ENCODE measurements around the gene PGAP1.

The PGAP1 gene

GRCh38 chr2:196962325-196962724 lies 35.8 kb upstream of the PGAP1 start:
- TF ChIP-seq, protein P1, sequence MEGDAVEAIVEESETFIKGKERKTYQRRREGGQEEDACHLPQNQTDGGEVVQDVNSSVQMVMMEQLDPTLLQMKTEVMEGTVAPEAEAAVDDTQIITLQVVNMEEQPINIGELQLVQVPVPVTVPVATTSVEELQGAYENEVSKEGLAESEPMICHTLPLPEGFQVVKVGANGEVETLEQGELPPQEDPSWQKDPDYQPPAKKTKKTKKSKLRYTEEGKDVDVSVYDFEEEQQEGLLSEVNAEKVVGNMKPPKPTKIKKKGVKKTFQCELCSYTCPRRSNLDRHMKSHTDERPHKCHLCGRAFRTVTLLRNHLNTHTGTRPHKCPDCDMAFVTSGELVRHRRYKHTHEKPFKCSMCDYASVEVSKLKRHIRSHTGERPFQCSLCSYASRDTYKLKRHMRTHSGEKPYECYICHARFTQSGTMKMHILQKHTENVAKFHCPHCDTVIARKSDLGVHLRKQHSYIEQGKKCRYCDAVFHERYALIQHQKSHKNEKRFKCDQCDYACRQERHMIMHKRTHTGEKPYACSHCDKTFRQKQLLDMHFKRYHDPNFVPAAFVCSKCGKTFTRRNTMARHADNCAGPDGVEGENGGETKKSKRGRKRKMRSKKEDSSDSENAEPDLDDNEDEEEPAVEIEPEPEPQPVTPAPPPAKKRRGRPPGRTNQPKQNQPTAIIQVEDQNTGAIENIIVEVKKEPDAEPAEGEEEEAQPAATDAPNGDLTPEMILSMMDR (IDR thresholded peaks at IDR 0.05; ENCODE audit: low read depth, low read length) = no peak
- no peak overlapping the region for H3K4me3 ChIP-seq (ENCODE audit: low read depth, low read length)
- no peak for DNase-seq
- H3K27me3 ChIP-seq (ENCODE audit: insufficient read depth, low read depth, severe bottlenecking) = no peaks in the 10 kb centered on the region
- no peak overlapping the region for H3K27ac ChIP-seq
- no peaks in the 10 kb centered on the region for H3K9me3 ChIP-seq (ENCODE audit: severe bottlenecking)
- no peaks in the 10 kb centered on the region for H3K36me3 ChIP-seq

GRCh38 chr2:196961889-196962288 lies 35.4 kb upstream of the PGAP1 start:
- Histone ChIP-seq H3K9me3 (ENCODE audit: severe bottlenecking) (no peaks in the 10 kb centered on the region), H3K4me3 (ENCODE audit: low read depth, low read length) (no peak overlapping the region), H3K27ac (no peak overlapping the region), H3K27me3 (ENCODE audit: insufficient read depth, low read depth, severe bottlenecking) (no peaks in the 10 kb centered on the region), H3K36me3 (no peaks in the 10 kb centered on the region)
- TF ChIP-seq, protein P1 (IDR thresholded peaks at IDR 0.05; ENCODE audit: low read depth, low read length) = no peak
- DNase-seq = no peak

DNA sequence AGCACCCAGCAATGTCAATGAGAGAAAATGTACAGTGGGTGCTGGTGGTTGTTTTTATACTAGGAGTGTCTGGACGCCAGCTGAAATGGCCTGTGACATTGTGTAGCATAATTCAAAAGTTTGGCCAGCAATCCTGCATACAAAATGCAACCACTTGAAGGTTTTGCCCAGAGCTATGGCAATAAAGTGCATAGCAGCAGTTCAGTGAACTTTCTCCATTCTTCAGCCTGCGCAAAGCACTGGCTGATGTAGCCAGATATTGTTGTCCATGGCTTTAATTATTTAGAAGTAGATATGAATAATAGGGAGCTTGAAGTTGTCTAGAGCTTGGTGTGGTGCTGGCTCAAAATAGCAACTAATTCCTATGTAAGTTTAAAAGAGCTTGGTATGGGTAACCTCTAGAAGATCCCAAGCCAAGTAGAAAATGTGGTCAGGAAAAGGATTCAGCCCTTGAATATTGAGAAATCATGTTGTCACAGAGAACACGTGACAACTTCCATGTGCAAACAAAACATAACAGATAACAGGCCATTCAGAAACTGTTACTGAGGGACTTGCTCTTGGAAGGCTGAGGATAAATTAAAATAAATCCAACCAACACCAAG lies 33.3 kb upstream of the PGAP1 start:
- no peak for DNase-seq
- no peak overlapping the region for H3K27ac ChIP-seq
- no peak overlapping the region for H3K4me3 ChIP-seq (ENCODE audit: low read depth, low read length)
- H3K36me3 ChIP-seq = no peaks in the 10 kb centered on the region
- TF ChIP-seq, protein P1 (IDR thresholded peaks at IDR 0.05; ENCODE audit: low read depth, low read length) = no peak
- H3K9me3 ChIP-seq (ENCODE audit: severe bottlenecking) = no peaks in the 10 kb centered on the region
- H3K27me3 ChIP-seq (ENCODE audit: insufficient read depth, low read depth, severe bottlenecking) = no peaks in the 10 kb centered on the region

DNA sequence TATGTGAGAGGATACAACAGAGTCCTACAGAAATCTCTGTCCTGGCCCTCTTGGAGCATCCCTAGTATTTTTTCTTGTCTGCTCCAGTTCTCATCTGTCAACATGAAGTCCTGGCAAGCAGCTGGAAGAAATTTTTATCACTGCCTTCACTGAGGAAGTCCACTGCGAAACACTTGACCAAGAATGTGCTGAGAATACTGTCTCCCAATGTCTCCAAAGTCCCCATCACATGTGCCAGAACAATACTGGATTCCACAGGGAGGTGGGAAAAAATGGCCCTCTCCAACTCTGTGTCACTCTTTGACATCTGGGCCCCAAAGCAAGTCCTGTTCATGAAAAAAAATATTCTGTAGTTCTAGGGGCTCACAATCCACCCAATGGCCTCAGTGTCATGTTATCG lies 32.8 kb upstream of the PGAP1 start:
- no peaks in the 10 kb centered on the region for H3K36me3 ChIP-seq
- H3K9me3 ChIP-seq (ENCODE audit: severe bottlenecking) = no peaks in the 10 kb centered on the region
- no peaks in the 10 kb centered on the region for H3K27me3 ChIP-seq (ENCODE audit: insufficient read depth, low read depth, severe bottlenecking)
- H3K27ac ChIP-seq = no peak overlapping the region
- H3K4me3 ChIP-seq (ENCODE audit: low read depth, low read length) = no peak overlapping the region
- TF ChIP-seq, protein P1 (IDR thresholded peaks at IDR 0.05; ENCODE audit: low read depth, low read length) = no peak
- DNase-seq = no peak

- Histone ChIP-seq H3K4me3 (ENCODE audit: low read depth, low read length) (no peak overlapping the region), H3K27me3 (ENCODE audit: insufficient read depth, low read depth, severe bottlenecking) (no peaks in the 10 kb centered on the region), H3K36me3 (no peaks in the 10 kb centered on the region), H3K27ac (no peak overlapping the region), H3K9me3 (ENCODE audit: severe bottlenecking) (no peaks in the 10 kb centered on the region)
- DNase-seq = no peak
- TF ChIP-seq, protein P1 (IDR thresholded peaks at IDR 0.05; ENCODE audit: low read depth, low read length) = no peak
These were observed 31.5 kb upstream of the PGAP1 start for GRCh38 chr2:196957881-196958525.

DNA sequence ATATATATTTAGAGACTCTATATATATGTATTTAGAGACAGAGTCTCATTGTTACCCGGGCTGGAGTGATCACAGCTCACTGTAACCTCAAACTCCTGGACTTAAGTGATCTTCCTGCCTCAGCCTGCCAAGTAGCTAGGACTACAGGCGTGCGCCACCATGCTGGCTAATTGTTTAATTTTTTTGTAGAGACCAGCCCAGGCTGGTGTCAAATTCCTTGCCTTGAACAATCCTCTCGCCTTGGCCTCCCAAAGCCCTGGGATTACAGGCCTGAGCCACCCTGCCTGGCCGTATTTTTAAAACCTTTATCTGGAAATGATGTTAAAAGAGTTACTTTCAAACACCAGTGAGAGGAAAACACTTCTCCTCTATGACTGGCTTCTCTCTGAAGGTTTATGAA lies 30.9 kb upstream of the PGAP1 start:
- H3K9me3 ChIP-seq (ENCODE audit: severe bottlenecking) = no peaks in the 10 kb centered on the region

More for the DNA sequence above, 30.9 kb upstream of the PGAP1 start:
- peak; percentile 18 for DNase-seq
- no peak overlapping the region for H3K27ac ChIP-seq
- TF ChIP-seq, protein P1 (IDR thresholded peaks at IDR 0.05; ENCODE audit: low read depth, low read length) = no peak
- no peaks in the 10 kb centered on the region for H3K27me3 ChIP-seq (ENCODE audit: insufficient read depth, low read depth, severe bottlenecking)
- no peaks in the 10 kb centered on the region for H3K36me3 ChIP-seq
- no peak overlapping the region for H3K4me3 ChIP-seq (ENCODE audit: low read depth, low read length)
